Gastroesophageal sphincter (tissue), 4 donors: ENCODE data around the gene BCAS4. TPM values are rescaled to one million over a fixed set of nuclear protein-coding genes. Genes with fewer than 3 reads are reported as not detected.
"Not testable (repeated sequence)": the region's sequence is repeated elsewhere in the genome, so short reads cannot be mapped to it uniquely, and the experiment has no call there.

Experiments
- ATAC-seq: fragments of 150-250 bp; one replicate; pipeline ENCODE4 v1.9.1; 2016; ENCODE audit warnings: mild to moderate bottlenecking, moderate library complexity
- H3K27ac ChIP-seq, 4 donors: fragments of 200-600 bp; sonication (generic) in 3 of 4; 1 replicate in 3 of 4; 2 replicates in 1 of 4; pipeline ENCODE4 v1.5.1; 2016 to 2019
- H3K27me3 ChIP-seq: fragments of 200-600 bp; sonication (generic); one replicate; pipeline ENCODE4 v1.5.1; 2019
- H3K36me3 ChIP-seq, 2 donors: fragments of 200-600 bp; sonication (generic); one replicate each; pipeline ENCODE4 v1.5.1; 2019; ENCODE audit warnings: control low read depth in 1 of 2
- H3K4me1 ChIP-seq, 3 donors: fragments of 200-600 bp; sonication (generic); 1 replicate in 2 of 3; 2 replicates in 1 of 3; pipeline ENCODE4 v1.5.1; 2016 to 2019; ENCODE audit warnings: control low read depth in 2 of 3
- H3K4me3 ChIP-seq, 2 donors: fragments of 200-600 bp; sonication (generic); one replicate each; pipeline ENCODE4 v1.5.1; 2019; ENCODE audit warnings: mild to moderate bottlenecking in 1 of 2, moderate library complexity in 1 of 2
- H3K9me3 ChIP-seq, 3 donors: fragments of 200-600 bp; sonication (generic); one replicate each; pipeline ENCODE4 v1.5.1; 2017 to 2019; ENCODE audit warnings: control low read depth in 2 of 3
- EP300 ChIP-seq: sonication (generic); formaldehyde crosslinking; IDR thresholded peaks from one replicate; pipeline ENCODE4 v1.6.1; 2017; ENCODE audit warnings: antibody characterized with exemption, mild to moderate bottlenecking
- POLR2A ChIP-seq, 2 donors: fragments of 450-650 bp; IDR thresholded peaks; one replicate each; pipeline ENCODE4 v1.6.1; 2017; ENCODE audit warnings: antibody characterized with exemption in 2 of 2, mild to moderate bottlenecking in 2 of 2, moderate library complexity in 1 of 2
- POLR2AphosphoS5 ChIP-seq: sonication (generic); formaldehyde crosslinking; IDR thresholded peaks from one replicate; pipeline ENCODE4 v1.6.1; 2017; ENCODE audit warnings: antibody characterized with exemption
- WGBS, 2 donors: methylation state at CpG; one replicate each; pipeline ENCODE4 v1.1.5; 2018; ENCODE audit warnings: low coverage in 1 of 2; 5-methylcytosine and 5-hydroxymethylcytosine counted together
- total RNA-seq, 4 donors: library from RNA; depleted of rRNA; stranded (reverse); fragments of >200 nt; gene quantifications; one replicate each; pipeline ENCODE4 v1.1.0, GENCODE V29; 2016
- TF ChIP-seq, protein P1 (sequence below), 4 experiments: fragments of 200-600 bp in 2 of 4; fragments of 450-650 bp in 2 of 4; sonication (generic) in 1 of 4; IDR thresholded peaks; one replicate each; pipeline ENCODE4 v1.5.1; 2017 to 2019; ENCODE audit warnings: antibody characterized with exemption in 4 of 4, mild to moderate bottlenecking in 2 of 4, moderate library complexity in 2 of 4

BCAS4 gene
- total RNA-seq, 4 donors from 2014 or later = 4.4 to 18.7 (median 4.7) TPM

DNA sequence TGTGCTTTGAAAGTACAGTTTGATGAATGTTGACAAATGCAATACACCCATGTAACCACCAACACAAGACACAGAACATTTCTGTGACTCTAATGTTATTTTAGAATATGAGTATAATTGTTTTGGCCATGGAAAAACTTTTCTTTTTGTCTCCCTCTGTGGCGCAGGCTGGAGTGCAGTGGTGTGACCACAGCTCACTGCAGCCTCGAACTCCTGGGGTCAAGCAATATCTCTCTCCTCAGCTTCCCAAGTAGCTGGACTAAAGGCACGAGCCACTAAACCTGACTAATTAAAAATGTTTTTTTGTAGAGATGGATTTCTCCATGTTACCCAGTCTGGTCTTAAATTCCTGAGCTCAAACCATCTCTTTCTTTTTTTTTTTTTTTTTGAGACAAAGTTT, 20.3 kb upstream of the BCAS4 start:
- Histone ChIP-seq H3K36me3 (no peaks in the 10 kb centered on the region), H3K4me3 (no peak overlapping the region), H3K27ac (no peak overlapping the region), H3K27me3 (peaks cover 9% of the 10 kb centered on the region), H3K9me3 (no peaks in the 10 kb centered on the region), H3K4me1 (no peaks in the 10 kb centered on the region)
- 59 to 72% methylated on average over 3 of the region's 3 CpGs for WGBS, 2 donors
- ATAC-seq = no peak
- TF ChIP-seq, protein P1, sequence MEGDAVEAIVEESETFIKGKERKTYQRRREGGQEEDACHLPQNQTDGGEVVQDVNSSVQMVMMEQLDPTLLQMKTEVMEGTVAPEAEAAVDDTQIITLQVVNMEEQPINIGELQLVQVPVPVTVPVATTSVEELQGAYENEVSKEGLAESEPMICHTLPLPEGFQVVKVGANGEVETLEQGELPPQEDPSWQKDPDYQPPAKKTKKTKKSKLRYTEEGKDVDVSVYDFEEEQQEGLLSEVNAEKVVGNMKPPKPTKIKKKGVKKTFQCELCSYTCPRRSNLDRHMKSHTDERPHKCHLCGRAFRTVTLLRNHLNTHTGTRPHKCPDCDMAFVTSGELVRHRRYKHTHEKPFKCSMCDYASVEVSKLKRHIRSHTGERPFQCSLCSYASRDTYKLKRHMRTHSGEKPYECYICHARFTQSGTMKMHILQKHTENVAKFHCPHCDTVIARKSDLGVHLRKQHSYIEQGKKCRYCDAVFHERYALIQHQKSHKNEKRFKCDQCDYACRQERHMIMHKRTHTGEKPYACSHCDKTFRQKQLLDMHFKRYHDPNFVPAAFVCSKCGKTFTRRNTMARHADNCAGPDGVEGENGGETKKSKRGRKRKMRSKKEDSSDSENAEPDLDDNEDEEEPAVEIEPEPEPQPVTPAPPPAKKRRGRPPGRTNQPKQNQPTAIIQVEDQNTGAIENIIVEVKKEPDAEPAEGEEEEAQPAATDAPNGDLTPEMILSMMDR (IDR thresholded peaks at IDR 0.05) = no peak
- no peak for TF ChIP-seq POLR2A (IDR thresholded peaks at IDR 0.05)
- TF ChIP-seq POLR2AphosphoS5 = no peak
- no peak for TF ChIP-seq EP300

DNA sequence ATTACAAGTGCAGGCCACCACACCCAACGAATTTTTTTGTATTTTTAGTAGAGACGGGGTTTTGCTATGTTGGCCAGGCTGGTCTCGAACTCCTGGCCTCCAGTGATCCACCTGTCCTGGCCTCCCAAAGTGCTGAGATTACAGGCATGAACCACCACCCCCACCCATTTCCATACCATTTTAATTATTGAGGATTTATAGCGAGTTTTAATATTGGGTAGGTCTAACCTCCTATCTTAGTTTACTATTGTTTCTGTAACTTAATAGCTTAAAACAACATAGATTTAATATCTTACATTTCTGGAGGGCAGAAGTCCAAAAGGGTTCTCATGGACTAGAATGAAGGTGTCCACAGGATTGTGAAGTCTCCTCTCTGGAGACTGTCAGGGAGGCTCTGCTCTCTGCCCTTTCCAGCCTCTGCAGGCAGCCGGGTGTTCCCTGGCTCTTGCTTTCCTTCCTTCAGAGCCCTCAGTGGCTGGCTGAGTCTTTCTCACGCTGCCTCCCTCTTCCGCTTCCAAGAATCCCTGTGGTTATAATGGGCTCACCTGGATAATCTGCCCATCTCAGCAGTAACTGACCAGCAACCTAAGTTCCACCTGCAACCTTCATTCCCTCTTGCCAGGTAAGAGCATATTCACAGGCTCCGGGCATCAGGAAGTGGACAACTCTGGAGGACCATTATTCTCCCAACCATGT, 18.6 kb upstream of the BCAS4 start:
- no peak for ATAC-seq
- 57 to 64% methylated on average over 7 of the region's 8 CpGs for WGBS, 2 donors

DNA sequence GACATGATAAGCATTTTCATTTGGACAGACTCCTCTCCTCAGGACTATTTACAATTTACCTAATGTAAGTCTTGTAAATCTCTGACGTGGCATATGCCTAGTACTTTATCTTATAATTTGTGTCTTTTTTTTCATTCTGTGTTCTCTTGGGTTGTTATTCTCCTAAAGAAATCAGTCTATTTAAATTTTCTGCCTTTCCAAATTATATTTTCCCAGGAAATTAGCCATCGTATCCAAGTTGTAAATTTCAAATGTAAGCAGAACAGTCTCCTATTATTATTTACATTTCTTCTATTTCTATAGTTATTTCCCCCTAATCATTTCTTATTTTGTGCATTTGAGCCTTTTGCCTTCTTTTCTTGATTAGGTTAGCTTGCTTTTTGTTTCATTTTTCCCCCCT, 17.5 kb upstream of the BCAS4 start:
- no peaks in the 10 kb centered on the region for H3K9me3 ChIP-seq
- peaks cover 18% of the 10 kb centered on the region for H3K27me3 ChIP-seq
- H3K4me1 ChIP-seq = no peaks in the 10 kb centered on the region
- no peak for ATAC-seq
- no peak overlapping the region for H3K4me3 ChIP-seq
- H3K36me3 ChIP-seq = no peaks in the 10 kb centered on the region
- WGBS, 2 donors = 52 to 56% methylated on average over 2 of the region's 2 CpGs
- no peak overlapping the region for H3K27ac ChIP-seq
- TF ChIP-seq POLR2A (IDR thresholded peaks at IDR 0.05) (no peak), POLR2AphosphoS5 (no peak), EP300 (no peak)
- TF ChIP-seq, protein P1 (IDR thresholded peaks at IDR 0.05) = no peak

More for the DNA sequence above, 18.6 kb upstream of the BCAS4 start:
- no peaks in the 10 kb centered on the region for H3K4me1 ChIP-seq
- no peaks in the 10 kb centered on the region for H3K36me3 ChIP-seq
- H3K27ac ChIP-seq = no peak overlapping the region
- H3K27me3 ChIP-seq = peaks cover 18% of the 10 kb centered on the region
- no peak overlapping the region for H3K4me3 ChIP-seq
- TF ChIP-seq EP300 = no peak
- no peak for TF ChIP-seq POLR2AphosphoS5
- TF ChIP-seq, protein P1 (IDR thresholded peaks at IDR 0.05) = no peak
- TF ChIP-seq POLR2A (IDR thresholded peaks at IDR 0.05) = no peak
- H3K9me3 ChIP-seq = no peaks in the 10 kb centered on the region

DNA sequence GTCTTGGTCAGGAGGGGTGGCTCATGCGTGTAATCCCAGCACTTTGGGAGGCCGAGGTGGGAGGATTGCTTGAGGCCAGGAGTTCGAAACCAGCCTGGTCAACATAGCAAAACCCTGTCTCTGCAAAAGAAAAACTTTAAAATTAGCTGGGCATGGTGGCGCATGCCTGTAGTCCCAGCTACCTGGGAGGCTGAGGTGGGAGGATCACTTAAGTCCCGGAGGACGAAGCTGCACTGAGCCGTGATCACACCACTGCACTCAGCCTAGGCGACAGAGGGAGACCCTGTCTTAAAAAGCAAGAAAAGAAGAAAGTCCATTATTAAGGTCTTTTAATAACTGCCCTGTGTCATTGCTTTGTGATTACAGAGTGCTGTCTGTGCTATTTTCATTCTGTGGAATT, 15.9 kb upstream of the BCAS4 start:
- H3K36me3 ChIP-seq, H3K4me3 ChIP-seq, H3K27ac ChIP-seq, ATAC-seq, H3K4me1 ChIP-seq, H3K9me3 ChIP-seq: not testable (repeated sequence)
- H3K27me3 ChIP-seq = peaks cover 18% of the 10 kb centered on the region
- WGBS, 2 donors = 67 to 95% methylated on average over 3 to 8 of the region's 8 CpGs

DNA sequence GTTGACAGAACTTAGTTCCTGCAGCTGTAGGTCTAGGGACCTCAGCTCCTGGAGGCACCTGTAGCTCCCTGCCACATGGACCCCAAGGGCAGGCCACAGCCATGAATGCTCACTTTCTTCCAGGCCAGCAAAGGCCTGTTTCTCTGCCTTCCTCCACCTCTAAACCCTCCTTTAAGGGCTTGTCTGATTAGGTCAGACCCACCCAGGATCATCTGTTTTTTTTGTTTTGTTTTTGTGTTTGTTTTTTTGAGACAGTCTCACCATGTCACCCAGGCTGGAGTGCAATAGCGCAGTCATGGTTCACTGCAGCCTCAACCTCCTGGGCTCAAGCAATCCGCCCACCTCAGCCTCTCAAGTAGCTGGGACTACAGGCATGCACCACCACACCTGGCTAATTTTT, 11.5 kb upstream of the BCAS4 start:
- TF ChIP-seq POLR2A (IDR thresholded peaks at IDR 0.05) = no peak
- TF ChIP-seq, protein P1 (IDR thresholded peaks at IDR 0.05) = no peak
- no peak for TF ChIP-seq POLR2AphosphoS5
- TF ChIP-seq EP300 = no peak
- WGBS, 2 donors = 80 to 100% methylated on average over 2 of the region's 2 CpGs
- Histone ChIP-seq H3K9me3 (no peaks in the 10 kb centered on the region), H3K4me3 (no peak overlapping the region), H3K4me1 (peaks cover 0 to 4% (median 0%) of the 10 kb centered on the region in 3 donors), H3K36me3 (no peaks in the 10 kb centered on the region), H3K27me3 (peaks cover 17% of the 10 kb centered on the region), H3K27ac (no peak overlapping the region)
- ATAC-seq = no peak
